ENCODE data around the gene LPIN1. TPM values are rescaled to one million over a fixed set of nuclear protein-coding genes. Genes with fewer than 3 reads are reported as not detected.

LPIN1 gene
- total RNA-seq, 1 experiment from 2014 or later, result 4.4 TPM

DNA sequence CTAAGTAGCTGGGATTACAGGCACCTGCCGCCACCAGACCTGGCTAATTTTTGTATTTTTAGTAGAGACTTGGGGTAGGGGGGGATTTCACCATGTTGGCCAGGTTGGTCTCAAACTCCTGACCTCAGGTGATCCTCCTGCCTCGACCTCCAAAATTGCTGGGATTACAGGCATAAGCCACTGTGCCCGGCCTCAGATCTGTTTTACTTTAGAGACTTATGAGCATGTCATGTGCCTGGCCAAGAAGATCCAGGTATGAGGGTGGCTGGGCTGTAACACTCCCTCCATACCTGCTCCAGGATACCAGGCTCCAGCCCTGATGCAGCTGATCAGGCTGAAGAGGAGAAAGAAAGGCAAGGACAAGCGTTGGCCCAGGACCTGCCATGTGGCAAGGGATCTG lies 125.0 kb downstream of the LPIN1 start:
- H3K4me1 ChIP-seq (ENCODE audit: insufficient read depth, low read length), result no peaks in the 10 kb centered on the region
- H3K23ac ChIP-seq (ENCODE audit: insufficient read length, low read depth, low read length), result no peak overlapping the region
- no peak overlapping the region for H3K4ac ChIP-seq (ENCODE audit: low read depth, low read length)
- H2AFZ ChIP-seq (ENCODE audit: low read length), result no peak overlapping the region
- Mint-ChIP-seq H3K4me3 (no peak overlapping the region), H3K27ac (no peak overlapping the region), H3K27me3 (ENCODE audit: low read depth) (no peaks in the 10 kb centered on the region), H3K9me3 (peaks cover 0 to 3% of the 10 kb centered on the region in 2 experiments; a peak in 1 of 5 replicates), H3K36me3 (ENCODE audit: insufficient read depth in 1 of 3, low read depth in 3 of 3) (no peaks in the 10 kb centered on the region; a peak in 1 of 7 replicates), H3K4me1 (peaks cover 12 to 26% of the 10 kb centered on the region in 2 experiments; a peak in 3 of 4 replicates)
- no peak overlapping the region for H3K9ac ChIP-seq (ENCODE audit: extremely low read depth, insufficient read length, low read length)
- no peak overlapping the region for H2AK5ac ChIP-seq (ENCODE audit: insufficient read length, low read length)
- H4K20me1 ChIP-seq (ENCODE audit: control insufficient read depth, insufficient read depth, insufficient read length), result no peaks in the 10 kb centered on the region
- no peak overlapping the region for H2BK15ac ChIP-seq (ENCODE audit: low read depth, low read length)
- no CpG with 5 or more reads among the region's 4 CpGs for WGBS (ENCODE audit: extremely low coverage, insufficient read length, low lambda C conversion rate)
- H4K5ac ChIP-seq (ENCODE audit: insufficient read length, low read depth, low read length), result no peak overlapping the region
- DNase-seq, result no peak
- no peak overlapping the region for H2BK20ac ChIP-seq (ENCODE audit: low read depth, low read length, poor library complexity, severe bottlenecking)
- no peaks in the 10 kb centered on the region for H3K79me1 ChIP-seq (ENCODE audit: insufficient read depth, low read depth, low read length, poor library complexity, severe bottlenecking)
- no peak overlapping the region for H3K18ac ChIP-seq (ENCODE audit: insufficient read length, low read depth, low read length)
- H2BK12ac ChIP-seq (ENCODE audit: insufficient read length, low read depth, low read length), result no peak overlapping the region
- H3K14ac ChIP-seq (ENCODE audit: insufficient read depth, low read length), result no peak overlapping the region
- H2BK5ac ChIP-seq (ENCODE audit: insufficient read length, low read length), result no peak overlapping the region
- H3T11ph ChIP-seq (ENCODE audit: low read length), result no peak overlapping the region
- no peak overlapping the region for H3K4me2 ChIP-seq (ENCODE audit: insufficient read depth, insufficient read length, low read length)
- H2BK120ac ChIP-seq (ENCODE audit: low read depth, low read length, poor library complexity, severe bottlenecking), result no peak overlapping the region
- H4K91ac ChIP-seq (ENCODE audit: insufficient read length, low read depth, low read length), result no peak overlapping the region
- no peaks in the 10 kb centered on the region for H3K27me3 ChIP-seq (ENCODE audit: insufficient read depth, low read length)
- no peaks in the 10 kb centered on the region for H3K23me2 ChIP-seq (ENCODE audit: insufficient read length, low read depth, low read length, poor library complexity, severe bottlenecking)
- H4K8ac ChIP-seq (replicated peaks; ENCODE audit: insufficient read length, low read depth, low read length), result no peak overlapping the region
- no peak overlapping the region for H3K56ac ChIP-seq (ENCODE audit: insufficient read length, low read depth, low read length)
- no peak overlapping the region for H3K27ac ChIP-seq (ENCODE audit: insufficient read length, low read depth, low read length)
- H3K79me2 ChIP-seq (ENCODE audit: insufficient read depth, low read length), result no peaks in the 10 kb centered on the region
- no peaks in the 10 kb centered on the region for H3K9me3 ChIP-seq (ENCODE audit: control insufficient read depth, low read depth, low read length)
- no peak for TF ChIP-seq CTCF (conservative IDR thresholded peaks at IDR 0.05)

Measured in H9 (cell line).